Activated T-cell treated with anti-CD3 and anti-CD28 coated beads for 4 hours (primary cell): ENCODE measurements around the gene LGALS7B.
"Not testable (repeated sequence)": the region's sequence is repeated elsewhere in the genome, so short reads cannot be mapped to it uniquely, and the experiment has no call there.

ENCODE experiments used
- DNase-seq: peaks from one replicate; pipeline ENCODE4 v3.0.0-alpha.2; 2020

The LGALS7B gene

GRCh38 chr19:38770228-38770948, 18.6 kb upstream of the LGALS7B start:
- DNase-seq: not testable (repeated sequence)

GRCh38 chr19:38770949-38771275, 18.1 kb upstream of the LGALS7B start:
- not testable (repeated sequence) for DNase-seq

GRCh38 chr19:38771569-38771968, 17.4 kb upstream of the LGALS7B start:
- not testable (repeated sequence) for DNase-seq

- no peak for DNase-seq
These were observed 15.4 kb upstream of the LGALS7B start, which contains the start of gene LGALS7 for GRCh38 chr19:38773469-38774177. TSS of gene LGALS7 (minus strand) at chr19:38773517. CDS start at chr19:38773492, 25 bp downstream.

- DNase-seq: no peak
These were observed 14.6 kb upstream of the LGALS7B start for GRCh38 chr19:38774181-38774950.

- no peak for DNase-seq
These were observed 10.3 kb upstream of the LGALS7B start for GRCh38 chr19:38778733-38779132.

- no peak for DNase-seq
These were observed 8.6 kb upstream of the LGALS7B start for GRCh38 chr19:38780443-38780842.

GRCh38 chr19:38781058-38781457, 7.9 kb upstream of the LGALS7B start:
- no peak for DNase-seq

GRCh38 chr19:38782212-38782611, 6.8 kb upstream of the LGALS7B start:
- not testable (repeated sequence) for DNase-seq

- no peak for DNase-seq
These were observed 4.8 kb upstream of the LGALS7B start for GRCh38 chr19:38784224-38784623.

- no peak for DNase-seq
These were observed 3.8 kb upstream of the LGALS7B start for GRCh38 chr19:38785187-38785699.

GRCh38 chr19:38786061-38786460, 2.9 kb upstream of the LGALS7B start:
- DNase-seq: not testable (repeated sequence)

- no peak for DNase-seq
These were observed 2.3 kb upstream of the LGALS7B start for GRCh38 chr19:38786572-38787265.

GRCh38 chr19:38790507-38791403, 1.8 kb downstream of the LGALS7B start:
- DNase-seq: not testable (repeated sequence)

- DNase-seq: not testable (repeated sequence)
These were observed 2.6 kb downstream of the LGALS7B start for GRCh38 chr19:38791451-38792064.

GRCh38 chr19:38792250-38793111, 3.5 kb downstream of the LGALS7B start:
- DNase-seq: no peak

GRCh38 chr19:38793177-38793576, 4.2 kb downstream of the LGALS7B start:
- no peak for DNase-seq

GRCh38 chr19:38793671-38794070, 4.7 kb downstream of the LGALS7B start:
- DNase-seq: no peak

GRCh38 chr19:38795549-38795948, 6.5 kb downstream of the LGALS7B start:
- DNase-seq: no peak

GRCh38 chr19:38796154-38796553, 7.2 kb downstream of the LGALS7B start:
- DNase-seq: no peak
